Measurements from ENCODE around the gene SPG7.

GRCh38 chr16:89512453-89512852, 4.2 kb downstream of the SPG7 start:
- TF ChIP-seq FOXK1 (CRISPR knock-in tag; IDR thresholded peaks at IDR 0.05) = no peak
- TF ChIP-seq USF2 (CRISPR knock-in tag; IDR thresholded peaks at IDR 0.05) = no peak
- no peak for TF ChIP-seq CTCF (IDR thresholded peaks at IDR 0.05)
- no peak for TF ChIP-seq TCF7 (CRISPR knock-in tag; IDR thresholded peaks at IDR 0.05; ENCODE audit: low read depth)
- TF ChIP-seq PREB (CRISPR knock-in tag; IDR thresholded peaks at IDR 0.05; ENCODE audit: borderline replicate concordance) = no peak
- no peak for TF ChIP-seq ZNF138 (CRISPR knock-in tag; conservative IDR thresholded peaks at IDR 0.05)
- no peak for TF ChIP-seq JUN (CRISPR knock-in tag; IDR thresholded peaks at IDR 0.05)

Data from WTC11 (cell line).